Measurements from ENCODE around the gene PRRT2.
"Not testable (repeated sequence)": the region's sequence is repeated elsewhere in the genome, so short reads cannot be mapped to it uniquely, and the experiment has no call there.

Gene PRRT2

GRCh38 chr16:29790949-29791844 lies 20.8 kb upstream of the PRRT2 start:
- DNase-seq: no peak

DNA sequence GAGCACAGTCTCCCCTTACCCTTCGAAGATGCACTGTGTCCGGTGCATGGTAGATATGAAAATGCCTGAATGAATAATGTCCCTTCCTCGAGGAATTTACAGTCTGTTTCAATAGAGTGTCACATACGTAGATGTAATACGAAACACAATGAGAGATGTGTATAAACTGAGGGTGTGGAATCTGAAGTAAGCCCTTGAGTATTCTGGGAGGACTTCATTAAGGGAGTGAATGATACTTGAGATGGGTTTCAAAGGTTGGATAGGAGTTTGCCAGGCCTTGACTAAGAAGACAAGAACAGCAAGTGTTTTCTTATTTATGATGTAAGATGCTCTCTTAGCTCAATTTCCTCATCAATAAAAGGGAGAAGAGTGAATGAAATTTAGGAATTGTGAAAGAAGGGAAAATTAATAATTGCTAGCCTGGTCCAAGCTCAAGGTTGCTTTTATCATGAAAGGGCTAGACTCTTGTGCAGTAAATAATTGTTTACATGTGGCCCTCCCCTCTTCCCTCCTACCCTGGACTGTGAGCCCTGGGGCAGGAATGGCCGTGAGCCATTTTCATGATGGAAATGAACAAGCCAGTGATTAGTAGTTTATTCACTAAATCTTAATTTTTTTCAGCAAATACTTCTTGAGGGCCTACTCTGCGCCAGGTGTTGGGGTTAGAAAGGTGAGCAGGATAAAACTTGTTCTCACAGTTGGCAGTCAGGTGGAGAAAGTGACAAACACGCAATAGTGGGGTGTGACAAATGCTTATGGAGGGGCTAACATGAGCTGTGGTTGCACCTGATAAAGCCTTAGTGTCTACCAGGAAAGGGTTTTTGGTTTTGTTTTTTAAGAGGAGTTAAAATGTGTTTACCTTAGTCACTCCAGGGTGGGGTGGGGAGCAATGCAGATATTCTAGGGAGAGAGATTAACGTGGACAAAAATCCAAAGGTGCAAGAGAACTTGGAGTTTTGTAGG lies 19.9 kb upstream of the PRRT2 start:
- no peak for DNase-seq

GRCh38 chr16:29793153-29793552 lies 18.8 kb upstream of the PRRT2 start:
- not testable (repeated sequence) for DNase-seq

GRCh38 chr16:29794231-29794710 lies 17.7 kb upstream of the PRRT2 start:
- no peak for DNase-seq

GRCh38 chr16:29802416-29802935 lies 9.5 kb upstream of the PRRT2 start:
- no peak for DNase-seq

- no peak for DNase-seq
These were observed 8.0 kb upstream of the PRRT2 start for GRCh38 chr16:29804020-29804419.

DNA sequence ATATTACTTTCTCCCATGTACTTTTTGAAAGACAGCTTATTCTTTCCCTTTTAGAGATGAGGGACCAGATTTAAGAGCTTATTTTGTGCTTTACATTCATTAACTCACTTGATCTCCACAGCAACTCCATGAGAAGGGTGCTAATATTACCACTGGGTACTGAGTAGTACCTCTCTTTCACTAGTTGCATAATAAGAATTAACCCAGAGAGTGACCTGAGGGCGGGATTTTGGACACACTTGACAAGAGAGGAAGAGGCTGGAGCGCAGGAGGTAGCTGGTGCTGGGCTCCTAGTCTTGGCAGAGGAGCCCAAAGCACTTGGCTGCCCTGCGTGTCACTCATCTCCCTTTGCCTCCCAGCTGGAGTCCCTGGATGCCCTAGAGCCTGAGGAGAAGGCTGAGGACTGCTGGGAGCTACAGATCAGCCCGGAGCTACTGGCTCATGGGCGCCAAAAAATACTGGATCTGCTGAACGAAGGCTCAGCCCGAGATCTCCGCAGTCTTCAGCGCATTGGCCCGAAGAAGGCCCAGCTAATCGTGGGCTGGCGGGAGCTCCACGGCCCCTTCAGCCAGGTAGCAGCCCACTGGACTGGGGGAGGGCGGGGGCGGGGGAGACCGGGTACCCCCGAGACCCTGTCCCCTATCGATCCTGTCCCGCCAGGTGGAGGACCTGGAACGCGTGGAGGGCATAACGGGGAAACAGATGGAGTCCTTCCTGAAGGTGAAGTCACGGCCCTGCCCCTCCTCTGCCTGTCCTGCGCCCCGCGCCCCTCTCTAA lies 7.3 kb upstream of the PRRT2 start:
- DNase-seq: peak; percentile 55

DNA sequence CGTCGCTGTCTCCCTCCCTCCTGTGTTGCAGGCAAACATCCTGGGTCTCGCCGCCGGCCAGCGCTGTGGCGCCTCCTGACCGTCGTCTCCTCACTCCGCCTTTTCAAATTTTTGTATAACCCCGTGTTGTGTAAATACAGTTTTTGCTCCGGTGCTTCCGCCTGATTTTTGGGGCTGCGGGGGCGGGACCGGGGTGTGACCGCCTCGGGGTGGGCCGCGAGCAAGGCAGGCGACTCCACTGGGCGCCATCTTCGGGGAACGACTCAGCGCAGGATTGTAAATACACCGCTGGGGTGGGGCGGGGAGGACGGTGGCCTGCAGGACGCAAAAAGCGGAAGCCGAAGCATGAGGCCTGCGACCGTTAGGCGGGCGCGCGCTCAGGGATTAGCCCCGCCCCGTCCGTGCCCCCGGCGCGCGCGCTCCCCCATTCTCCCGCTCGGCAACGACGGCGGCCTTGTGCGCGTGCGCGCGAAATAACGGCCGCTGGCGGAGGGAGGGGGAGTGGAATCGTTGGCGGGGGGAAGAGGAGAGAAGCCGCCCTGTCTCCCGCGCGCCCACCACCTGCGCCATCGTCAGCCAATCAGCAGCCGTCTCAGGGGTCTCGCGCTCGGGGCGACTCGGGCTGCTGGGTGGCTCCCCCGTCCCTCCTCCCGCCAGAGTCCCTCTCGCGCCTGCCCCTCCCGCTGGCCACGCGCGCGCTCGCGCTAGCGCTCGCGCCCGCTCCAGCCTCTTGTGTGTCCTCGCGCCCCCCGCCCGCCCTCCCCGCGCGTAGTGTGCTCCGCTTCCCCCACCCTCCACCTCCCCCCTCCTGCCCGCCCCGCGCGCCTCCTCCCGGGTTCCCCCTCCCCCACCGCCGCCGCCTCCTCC lies 6.5 kb upstream of the PRRT2 start:
- peak; percentile 97 for DNase-seq

- no peak for DNase-seq
These were observed 5.9 kb upstream of the PRRT2 start, which contains the start of gene MAZ for GRCh38 chr16:29806099-29806579. TSS of gene MAZ (plus strand) at chr16:29806529. CDS start at chr16:29806702, 173 bp downstream.

DNA sequence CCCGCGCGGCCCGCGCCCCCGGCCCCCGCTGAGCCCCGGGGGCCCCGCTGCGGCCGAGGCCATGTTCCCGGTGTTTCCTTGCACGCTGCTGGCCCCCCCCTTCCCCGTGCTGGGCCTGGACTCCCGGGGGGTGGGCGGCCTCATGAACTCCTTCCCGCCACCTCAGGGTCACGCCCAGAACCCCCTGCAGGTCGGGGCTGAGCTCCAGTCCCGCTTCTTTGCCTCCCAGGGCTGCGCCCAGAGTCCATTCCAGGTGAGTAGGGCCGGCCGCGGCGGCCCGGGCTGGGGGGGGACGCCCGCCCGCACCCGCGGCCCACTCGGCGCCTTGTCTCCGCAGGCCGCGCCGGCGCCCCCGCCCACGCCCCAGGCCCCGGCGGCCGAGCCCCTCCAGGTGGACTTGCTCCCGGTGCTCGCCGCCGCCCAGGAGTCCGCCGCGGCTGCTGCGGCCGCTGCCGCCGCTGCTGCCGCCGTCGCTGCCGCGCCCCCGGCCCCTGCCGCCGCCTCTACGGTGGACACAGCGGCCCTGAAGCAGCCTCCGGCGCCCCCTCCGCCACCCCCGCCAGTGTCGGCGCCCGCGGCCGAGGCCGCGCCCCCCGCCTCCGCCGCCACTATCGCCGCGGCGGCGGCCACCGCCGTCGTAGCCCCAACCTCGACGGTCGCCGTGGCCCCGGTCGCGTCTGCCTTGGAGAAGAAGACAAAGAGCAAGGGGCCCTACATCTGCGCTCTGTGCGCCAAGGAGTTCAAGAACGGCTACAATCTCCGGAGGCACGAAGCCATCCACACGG lies 5.2 kb upstream of the PRRT2 start:
- DNase-seq: peak; percentile 57

GRCh38 chr16:29807426-29808218 lies 4.4 kb upstream of the PRRT2 start:
- DNase-seq: peak; percentile 89

DNA sequence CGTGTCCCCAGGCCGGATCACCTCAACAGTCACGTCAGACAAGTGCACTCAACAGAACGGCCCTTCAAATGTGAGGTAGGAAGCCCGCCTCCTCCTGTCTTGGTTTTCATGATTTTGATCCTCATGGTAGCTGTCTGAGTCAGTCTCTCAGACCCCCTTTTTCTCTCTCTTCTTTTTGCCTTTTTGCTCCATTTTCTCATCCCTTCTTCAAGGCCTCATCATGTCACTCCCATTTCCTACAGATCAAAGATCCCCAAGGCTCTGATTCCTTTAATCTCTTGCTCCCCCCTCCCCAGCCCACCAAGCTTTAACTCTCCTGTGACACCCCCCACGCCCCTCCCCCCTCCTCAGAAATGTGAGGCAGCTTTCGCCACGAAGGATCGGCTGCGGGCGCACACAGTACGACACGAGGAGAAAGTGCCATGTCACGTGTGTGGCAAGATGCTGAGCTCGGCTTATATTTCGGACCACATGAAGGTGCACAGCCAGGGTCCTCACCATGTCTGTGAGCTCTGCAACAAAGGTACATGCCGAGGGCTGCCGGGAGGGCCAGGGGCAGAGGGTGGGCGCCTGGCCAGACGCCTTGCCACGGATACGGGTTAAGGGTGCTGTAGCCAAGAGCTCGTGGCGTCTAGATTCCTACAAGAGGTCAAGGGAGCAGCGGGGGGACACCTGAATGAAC lies 3.6 kb upstream of the PRRT2 start:
- no peak for DNase-seq

GRCh38 chr16:29809031-29809747 lies 2.8 kb upstream of the PRRT2 start:
- DNase-seq: no peak

- DNase-seq: no peak
These were observed 1.9 kb upstream of the PRRT2 start for GRCh38 chr16:29809850-29810698.

GRCh38 chr16:29810699-29811169 lies 1.3 kb upstream of the PRRT2 start:
- DNase-seq: no peak

GRCh38 chr16:29811170-29811895 lies 660 bp upstream of the PRRT2 start:
- peak; percentile 95 for DNase-seq

Data from HCEC 1CT (cell line).